ENCODE results near the gene OCSTAMP.

OCSTAMP gene

DNA sequence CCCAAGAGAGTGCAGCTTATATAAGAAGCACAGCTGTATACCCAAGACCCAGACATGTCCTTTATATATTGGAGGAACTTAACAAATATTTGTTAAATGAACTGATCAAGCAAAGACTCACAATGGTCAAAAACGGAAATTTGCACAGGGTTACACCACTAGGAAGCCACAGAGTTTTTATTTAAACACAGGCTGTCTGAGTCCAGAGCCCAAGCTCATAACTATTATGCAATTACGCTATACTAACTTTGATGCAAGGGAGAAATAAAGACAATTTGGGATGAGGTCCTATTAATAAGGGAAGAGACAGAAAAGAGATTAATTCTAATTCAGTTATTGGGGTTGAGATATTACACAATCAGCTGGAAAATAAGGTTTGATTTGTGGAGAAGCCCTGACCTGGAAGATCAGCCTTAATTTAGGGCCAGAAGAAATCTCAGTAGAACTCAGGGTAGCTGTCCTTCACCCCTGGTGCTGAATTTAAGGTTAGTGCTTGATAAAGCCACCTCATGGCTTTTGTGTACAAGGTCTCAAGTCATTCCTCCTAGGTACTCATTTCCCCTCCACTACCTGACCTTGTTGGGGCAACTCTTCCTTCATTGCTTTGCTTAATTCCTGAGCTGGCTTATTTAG lies 26.6 kb downstream of the OCSTAMP start:
- H3K4me2 ChIP-seq (ENCODE audit: low read length), result no peak overlapping the region
- H3K27me3 ChIP-seq (ENCODE audit: control insufficient read depth, insufficient read depth, low read length), result no peaks in the 10 kb centered on the region
- no peaks in the 10 kb centered on the region for H3K4me1 ChIP-seq (ENCODE audit: control insufficient read depth, insufficient read depth, low read length)
- H3K4me3 ChIP-seq (ENCODE audit: low read length), result no peak overlapping the region
- H3K9me3 ChIP-seq (replicated peaks; ENCODE audit: low read length), result no peaks in the 10 kb centered on the region
- no peak overlapping the region for H3K9ac ChIP-seq (ENCODE audit: low read depth, low read length)
- no peaks in the 10 kb centered on the region for H3K36me3 ChIP-seq (ENCODE audit: insufficient read depth, low read length)

DNA sequence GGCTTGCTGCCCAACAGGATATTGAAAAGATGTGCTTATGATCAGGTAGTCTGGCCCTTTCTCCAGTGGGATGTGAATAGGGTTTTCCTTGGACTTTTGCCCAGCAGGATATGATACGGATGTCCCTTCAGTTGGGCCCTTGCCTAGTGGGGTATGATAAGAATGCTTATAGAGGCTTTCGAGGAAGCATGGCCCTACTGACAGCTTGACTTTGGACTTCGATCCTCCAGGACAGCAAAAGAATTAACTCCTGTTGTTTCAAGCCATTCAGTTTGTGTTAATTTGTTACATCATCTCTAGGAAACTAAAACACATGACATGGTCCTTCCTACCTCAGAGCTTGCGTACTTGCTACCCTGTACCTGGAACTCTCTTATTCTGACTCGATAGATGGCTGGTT lies 27.3 kb downstream of the OCSTAMP start:
- no peaks in the 10 kb centered on the region for H3K27me3 ChIP-seq (ENCODE audit: control insufficient read depth, insufficient read depth, low read length)
- no peaks in the 10 kb centered on the region for H3K4me1 ChIP-seq (ENCODE audit: control insufficient read depth, insufficient read depth, low read length)
- no peak overlapping the region for H3K4me3 ChIP-seq (ENCODE audit: low read length)
- no peaks in the 10 kb centered on the region for H3K9me3 ChIP-seq (replicated peaks; ENCODE audit: low read length)
- no peak overlapping the region for H3K4me2 ChIP-seq (ENCODE audit: low read length)
- no peaks in the 10 kb centered on the region for H3K36me3 ChIP-seq (ENCODE audit: insufficient read depth, low read length)
- no peak overlapping the region for H3K9ac ChIP-seq (ENCODE audit: low read depth, low read length)

DNA sequence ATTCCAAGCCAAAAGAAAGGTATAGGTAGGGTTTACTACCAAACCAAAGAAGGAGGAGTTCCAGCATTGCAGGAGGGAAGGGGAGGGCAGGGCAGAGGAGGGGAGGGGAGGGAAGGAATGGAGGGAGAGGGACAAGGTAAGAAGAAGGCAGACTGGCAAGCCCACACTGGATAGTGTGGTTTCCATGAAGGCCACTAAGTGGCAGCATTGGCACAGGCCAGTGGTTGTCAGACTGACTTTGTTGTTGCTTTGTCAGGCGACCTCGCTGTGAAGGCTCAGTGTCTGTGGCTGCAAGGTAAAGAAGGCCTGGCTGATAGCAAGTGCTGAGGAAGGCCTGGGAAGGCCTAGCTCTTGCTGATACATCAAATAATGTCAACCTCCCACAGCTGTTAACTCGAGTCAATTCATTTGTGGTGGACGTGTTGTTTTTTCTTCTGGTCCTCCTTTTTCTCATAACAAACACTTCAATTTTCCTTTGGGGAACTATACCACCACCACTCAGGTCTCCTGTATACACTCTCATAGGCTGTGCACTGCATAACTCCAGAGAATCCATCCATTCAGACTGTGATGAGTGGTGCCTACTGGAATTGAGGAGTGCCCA lies 29.4 kb downstream of the OCSTAMP start:
- H3K4me2 ChIP-seq (ENCODE audit: low read length), result no peak overlapping the region
- H3K4me1 ChIP-seq (ENCODE audit: control insufficient read depth, insufficient read depth, low read length), result no peaks in the 10 kb centered on the region
- no peak overlapping the region for H3K9ac ChIP-seq (ENCODE audit: low read depth, low read length)
- no peaks in the 10 kb centered on the region for H3K9me3 ChIP-seq (replicated peaks; ENCODE audit: low read length)
- H3K27me3 ChIP-seq (ENCODE audit: control insufficient read depth, insufficient read depth, low read length), result peaks cover 7% of the 10 kb centered on the region
- H3K36me3 ChIP-seq (ENCODE audit: insufficient read depth, low read length), result no peaks in the 10 kb centered on the region
- no peak overlapping the region for H3K4me3 ChIP-seq (ENCODE audit: low read length)

DNA sequence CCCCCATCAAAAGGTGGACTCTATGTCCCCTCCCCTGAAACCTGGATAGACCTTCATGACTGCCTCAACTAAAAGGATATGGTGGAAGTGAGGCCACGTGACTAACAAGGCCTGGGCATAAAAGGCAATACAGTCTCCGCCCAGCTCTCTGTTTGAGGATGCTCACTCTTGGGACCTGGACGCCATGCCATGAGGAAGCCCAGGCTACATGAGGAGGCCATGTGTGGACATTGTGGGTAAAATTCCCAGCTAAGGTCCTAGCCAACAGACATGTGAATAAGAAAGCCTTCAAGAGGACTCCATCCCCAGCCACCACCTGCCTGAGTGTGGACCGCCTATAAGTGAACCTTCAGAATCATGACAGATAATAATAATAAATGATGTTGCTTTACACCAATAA lies 29.9 kb downstream of the OCSTAMP start:
- H3K4me2 ChIP-seq (ENCODE audit: low read length), result no peak overlapping the region
- no peaks in the 10 kb centered on the region for H3K9me3 ChIP-seq (replicated peaks; ENCODE audit: low read length)
- no peaks in the 10 kb centered on the region for H3K36me3 ChIP-seq (ENCODE audit: insufficient read depth, low read length)
- H3K4me3 ChIP-seq (ENCODE audit: low read length), result no peak overlapping the region
- H3K4me1 ChIP-seq (ENCODE audit: control insufficient read depth, insufficient read depth, low read length), result no peaks in the 10 kb centered on the region
- H3K9ac ChIP-seq (ENCODE audit: low read depth, low read length), result no peak overlapping the region
- peaks cover 7% of the 10 kb centered on the region for H3K27me3 ChIP-seq (ENCODE audit: control insufficient read depth, insufficient read depth, low read length)

DNA sequence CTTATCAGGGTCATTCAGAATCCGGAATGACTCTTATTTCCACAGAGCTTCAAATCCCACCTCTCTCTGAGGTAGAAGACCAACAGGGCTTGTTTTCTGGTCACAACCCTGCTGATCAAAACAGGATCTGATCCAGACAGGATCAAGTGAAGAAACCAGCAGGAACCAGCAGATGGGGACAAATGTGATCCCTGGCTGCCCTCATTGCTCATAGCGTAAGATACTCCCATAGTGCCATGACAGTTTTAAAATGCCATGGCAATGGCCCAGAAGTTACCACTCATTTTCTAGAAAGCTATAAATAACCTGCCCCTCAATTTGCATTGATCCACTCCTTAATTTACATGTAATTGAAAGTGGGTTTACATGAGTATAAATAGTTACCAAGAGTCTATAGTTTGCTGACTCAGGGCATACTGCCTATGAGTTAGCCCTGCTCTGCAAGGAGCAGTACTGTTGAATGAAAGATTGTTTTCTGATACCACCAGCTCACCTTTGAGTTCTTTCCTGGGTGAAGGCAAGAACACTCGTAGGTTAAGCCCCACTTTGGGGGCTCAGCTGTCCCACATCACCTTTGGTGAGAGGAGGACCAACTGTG lies 30.9 kb downstream of the OCSTAMP start:
- H3K9ac ChIP-seq (ENCODE audit: low read depth, low read length), result no peak overlapping the region
- H3K9me3 ChIP-seq (replicated peaks; ENCODE audit: low read length), result no peaks in the 10 kb centered on the region
- no peak overlapping the region for H3K4me3 ChIP-seq (ENCODE audit: low read length)
- H3K4me2 ChIP-seq (ENCODE audit: low read length), result no peak overlapping the region
- H3K4me1 ChIP-seq (ENCODE audit: control insufficient read depth, insufficient read depth, low read length), result no peaks in the 10 kb centered on the region
- peaks cover 7% of the 10 kb centered on the region for H3K27me3 ChIP-seq (ENCODE audit: control insufficient read depth, insufficient read depth, low read length)
- no peaks in the 10 kb centered on the region for H3K36me3 ChIP-seq (ENCODE audit: insufficient read depth, low read length)

DNA sequence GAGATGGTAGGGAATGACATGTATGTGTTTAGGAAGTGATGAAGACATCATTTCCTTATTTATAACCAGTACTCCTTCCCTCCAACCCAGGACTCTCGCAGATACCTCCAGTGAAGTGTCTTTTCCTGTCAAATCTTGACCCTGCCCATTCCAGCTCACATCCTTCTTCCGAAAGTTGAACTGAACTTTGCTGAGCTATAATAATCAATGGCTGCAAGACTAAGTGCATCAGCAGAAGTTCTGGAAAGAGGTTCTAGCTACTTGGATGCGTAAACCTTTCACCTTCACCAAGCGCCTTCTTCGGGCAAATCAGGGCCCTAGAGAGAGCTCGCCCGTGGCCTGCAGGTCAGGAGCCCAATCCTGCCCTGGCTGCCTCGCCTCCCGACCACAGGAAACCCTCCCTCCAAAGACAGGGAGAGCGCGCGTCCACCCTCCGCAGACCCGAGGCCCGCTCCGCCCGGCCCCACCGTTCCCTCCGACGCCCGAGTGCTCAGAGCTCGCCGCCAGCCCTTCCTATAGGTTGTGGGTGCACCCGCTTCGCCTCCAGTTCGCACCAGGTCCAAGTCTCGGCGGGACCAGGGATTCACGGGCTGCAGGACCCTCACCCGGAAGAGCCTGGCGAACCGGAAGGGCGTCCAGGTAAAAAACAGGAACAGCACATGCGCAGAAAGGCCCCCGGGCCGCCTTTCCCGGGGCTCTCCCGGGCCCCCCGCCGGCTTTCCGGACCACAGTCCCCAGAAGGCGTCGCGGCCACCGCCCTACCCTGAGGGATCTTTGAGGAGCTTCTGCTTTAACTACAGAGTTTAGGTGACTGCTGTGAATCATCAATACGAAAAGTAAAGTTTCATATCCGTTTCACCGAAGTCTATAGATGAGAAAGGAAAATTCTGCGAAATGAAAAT lies 37.3 kb downstream of the OCSTAMP start, which contains the start of gene ZNF334:
ZNF334 (minus strand) TSS at position 617 of the 902 bp plus-strand sequence. CDS start 1,457 bp downstream, outside the sequence.
- H3K36me3 ChIP-seq (ENCODE audit: insufficient read depth, low read length), result no peaks in the 10 kb centered on the region
- H3K4me1 ChIP-seq (ENCODE audit: control insufficient read depth, insufficient read depth, low read length), result peaks cover 4% of the 10 kb centered on the region
- H3K9me3 ChIP-seq (replicated peaks; ENCODE audit: low read length), result no peaks in the 10 kb centered on the region
- H3K9ac ChIP-seq (ENCODE audit: low read depth, low read length), result peak within 1 kb of the TSS; percentile 79
- H3K27me3 ChIP-seq (ENCODE audit: control insufficient read depth, insufficient read depth, low read length), result peaks cover 7% of the 10 kb centered on the region
- H3K4me3 ChIP-seq (ENCODE audit: low read length), result peak within 1 kb of the TSS; percentile 89
- peak within 1 kb of the TSS; percentile 89 for H3K4me2 ChIP-seq (ENCODE audit: low read length)

DNA sequence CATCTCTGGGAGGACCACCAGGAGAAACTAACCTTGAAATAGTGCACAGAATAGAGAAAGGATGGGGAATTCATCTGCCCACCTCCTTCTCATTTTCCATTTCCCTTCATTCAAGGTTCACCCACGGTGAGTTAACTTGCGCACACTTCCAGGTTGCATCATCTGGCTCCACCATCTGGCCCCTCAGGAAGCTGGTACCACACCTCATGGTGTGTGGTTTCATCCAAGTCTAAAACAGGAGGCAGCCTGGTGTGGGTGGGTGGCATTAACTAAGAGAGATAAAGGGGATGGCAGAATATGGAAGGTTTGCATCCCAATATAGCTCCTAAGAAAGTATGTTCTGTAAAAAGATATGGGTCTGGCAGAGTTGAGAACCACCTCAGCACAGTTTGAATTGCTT lies 40.9 kb downstream of the OCSTAMP start:
- no peak overlapping the region for H3K4me2 ChIP-seq (ENCODE audit: low read length)
- no peak overlapping the region for H3K4me3 ChIP-seq (ENCODE audit: low read length)
- H3K36me3 ChIP-seq (ENCODE audit: insufficient read depth, low read length), result no peaks in the 10 kb centered on the region
- H3K4me1 ChIP-seq (ENCODE audit: control insufficient read depth, insufficient read depth, low read length), result peaks cover 4% of the 10 kb centered on the region
- no peak overlapping the region for H3K9ac ChIP-seq (ENCODE audit: low read depth, low read length)
- no peaks in the 10 kb centered on the region for H3K9me3 ChIP-seq (replicated peaks; ENCODE audit: low read length)
- no peaks in the 10 kb centered on the region for H3K27me3 ChIP-seq (ENCODE audit: control insufficient read depth, insufficient read depth, low read length)

DNA sequence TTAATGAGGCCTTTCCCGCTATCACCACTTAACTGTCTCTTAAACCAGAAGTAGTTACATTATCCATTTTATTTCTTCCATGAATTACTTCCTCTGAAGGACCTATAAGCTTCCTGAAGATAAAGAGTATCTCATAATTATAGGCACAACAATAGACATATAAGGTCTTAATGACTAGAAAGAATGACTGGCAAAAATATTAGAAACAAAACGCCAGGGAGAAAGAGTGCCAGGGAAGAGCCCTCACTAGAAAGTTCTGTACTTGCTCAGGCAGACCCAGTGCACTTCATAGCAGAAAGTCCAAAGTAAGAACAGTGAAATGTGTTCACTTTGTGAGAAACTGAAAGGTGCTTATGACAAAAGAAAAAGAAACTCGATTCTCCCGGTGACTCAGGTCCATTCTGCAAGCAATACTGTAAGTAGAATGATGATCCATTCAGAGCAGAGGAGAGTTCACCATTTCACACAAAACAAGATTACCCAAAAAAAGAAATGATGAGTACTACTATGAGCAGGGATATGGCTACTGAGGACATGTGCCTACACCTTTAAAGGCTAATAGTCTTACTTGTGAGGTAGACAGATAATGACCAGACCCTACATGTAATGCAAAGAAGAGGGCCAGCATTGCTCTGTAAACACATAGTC lies 42.6 kb downstream of the OCSTAMP start:
- Histone ChIP-seq H3K36me3 (ENCODE audit: insufficient read depth, low read length) (no peaks in the 10 kb centered on the region), H3K27me3 (ENCODE audit: control insufficient read depth, insufficient read depth, low read length) (no peaks in the 10 kb centered on the region), H3K4me3 (ENCODE audit: low read length) (no peak overlapping the region), H3K4me1 (ENCODE audit: control insufficient read depth, insufficient read depth, low read length) (no peaks in the 10 kb centered on the region), H3K9me3 (replicated peaks; ENCODE audit: low read length) (peaks cover 2% of the 10 kb centered on the region), H3K4me2 (ENCODE audit: low read length) (no peak overlapping the region), H3K9ac (ENCODE audit: low read depth, low read length) (no peak overlapping the region)

DNA sequence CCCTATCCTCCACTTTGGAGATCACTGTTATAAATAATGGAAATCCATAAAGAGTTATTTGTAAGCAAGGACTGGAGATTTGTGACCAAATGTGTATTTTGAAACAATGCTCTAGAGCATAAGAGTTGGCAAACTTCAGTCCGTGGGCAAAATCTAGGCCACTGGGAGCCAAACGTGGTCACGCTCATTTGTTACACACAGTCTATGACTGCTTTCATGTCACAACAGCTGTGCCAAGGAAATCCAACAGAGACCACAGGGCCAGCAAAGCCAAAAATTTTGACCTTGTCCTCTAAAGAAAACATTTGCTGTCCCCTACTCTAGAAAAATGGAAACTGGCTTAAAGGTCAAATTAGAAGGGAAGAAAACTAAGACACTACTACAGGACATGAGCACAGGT lies 44.9 kb downstream of the OCSTAMP start:
- H3K4me3 ChIP-seq (ENCODE audit: low read length), result no peak overlapping the region
- H3K9ac ChIP-seq (ENCODE audit: low read depth, low read length), result no peak overlapping the region
- H3K9me3 ChIP-seq (replicated peaks; ENCODE audit: low read length), result peaks cover 22% of the 10 kb centered on the region
- H3K4me1 ChIP-seq (ENCODE audit: control insufficient read depth, insufficient read depth, low read length), result no peaks in the 10 kb centered on the region
- H3K4me2 ChIP-seq (ENCODE audit: low read length), result no peak overlapping the region
- H3K36me3 ChIP-seq (ENCODE audit: insufficient read depth, low read length), result no peaks in the 10 kb centered on the region
- no peaks in the 10 kb centered on the region for H3K27me3 ChIP-seq (ENCODE audit: control insufficient read depth, insufficient read depth, low read length)

DNA sequence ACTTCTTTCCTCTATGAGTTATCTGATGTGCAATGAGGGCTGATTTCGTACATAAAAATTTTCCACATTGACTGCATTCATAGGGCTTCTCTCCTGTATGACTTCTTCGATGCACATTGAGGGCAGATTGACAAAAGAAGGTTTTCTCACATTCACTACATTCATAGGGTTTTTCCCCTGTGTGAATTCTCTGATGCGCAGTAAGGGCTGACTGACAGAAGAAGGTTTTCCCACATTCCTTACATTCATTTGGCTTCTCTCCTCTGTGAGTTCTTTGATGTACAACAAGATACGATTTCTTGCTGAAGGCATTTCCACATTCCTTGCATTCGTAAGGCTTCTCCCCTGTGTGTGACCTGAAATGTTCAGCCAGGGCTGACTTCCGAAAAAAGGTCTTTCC lies 48.5 kb downstream of the OCSTAMP start:
- H3K4me2 ChIP-seq (ENCODE audit: low read length), result no peak overlapping the region
- peaks cover 28% of the 10 kb centered on the region for H3K9me3 ChIP-seq (replicated peaks; ENCODE audit: low read length)
- H3K36me3 ChIP-seq (ENCODE audit: insufficient read depth, low read length), result no peaks in the 10 kb centered on the region

More for the DNA sequence above, 48.5 kb downstream of the OCSTAMP start:
- H3K4me1 ChIP-seq (ENCODE audit: control insufficient read depth, insufficient read depth, low read length), result no peaks in the 10 kb centered on the region
- H3K4me3 ChIP-seq (ENCODE audit: low read length), result no peak overlapping the region
- no peaks in the 10 kb centered on the region for H3K27me3 ChIP-seq (ENCODE audit: control insufficient read depth, insufficient read depth, low read length)
- no peak overlapping the region for H3K9ac ChIP-seq (ENCODE audit: low read depth, low read length)

Measured in skeletal muscle satellite cell (primary cell).